GM12875 (cell line): ENCODE results near the gene MYO5C.

ENCODE experiments used
- H3K4me3 ChIP-seq: one replicate; pipeline ENCODE4 v1.5.1; 2011; ENCODE audit warnings: low read depth, low read length, control low read depth
- CTCF ChIP-seq: IDR thresholded peaks from 2 replicates; pipeline ENCODE4 v1.5.1; 2011; ENCODE audit warnings: low read depth, mild to moderate bottlenecking, control low read depth, inconsistent platforms, low read length, moderate library complexity, borderline replicate concordance; ENCODE audit not compliant: insufficient read depth

Gene MYO5C

GRCh38 chr15:52185151-52185561 lies 110.4 kb downstream of the MYO5C start:
- no peak overlapping the region for H3K4me3 ChIP-seq
- TF ChIP-seq CTCF = no peak

- no peak for TF ChIP-seq CTCF
- H3K4me3 ChIP-seq = no peak overlapping the region
Measured at GRCh38 chr15:52184721-52185120, 110.9 kb downstream of the MYO5C start.

- peak; percentile 40; the same call in 1 of the 2 replicates for TF ChIP-seq CTCF
- H3K4me3 ChIP-seq = no peak overlapping the region
Measured at GRCh38 chr15:52183562-52184173, 111.9 kb downstream of the MYO5C start.

GRCh38 chr15:52181938-52182780 lies 113.4 kb downstream of the MYO5C start:
- H3K4me3 ChIP-seq = no peak overlapping the region
- TF ChIP-seq CTCF = no peak

- no peak overlapping the region for H3K4me3 ChIP-seq
- no peak for TF ChIP-seq CTCF
Measured at GRCh38 chr15:52180851-52181450, 114.7 kb downstream of the MYO5C start.

- peak overlapping the region; percentile 86 for H3K4me3 ChIP-seq
- no peak for TF ChIP-seq CTCF
Measured at GRCh38 chr15:52180196-52180835, 115.3 kb downstream of the MYO5C start.
